ENCODE data around the gene HTT.

Gene HTT

GRCh38 chr4:3096202-3096601 is 21.7 kb downstream of the HTT start:
- no peak overlapping the region for H3K4me3 ChIP-seq (replicated peaks; ENCODE audit: low read depth, low read length)
- TF ChIP-seq, protein P1, sequence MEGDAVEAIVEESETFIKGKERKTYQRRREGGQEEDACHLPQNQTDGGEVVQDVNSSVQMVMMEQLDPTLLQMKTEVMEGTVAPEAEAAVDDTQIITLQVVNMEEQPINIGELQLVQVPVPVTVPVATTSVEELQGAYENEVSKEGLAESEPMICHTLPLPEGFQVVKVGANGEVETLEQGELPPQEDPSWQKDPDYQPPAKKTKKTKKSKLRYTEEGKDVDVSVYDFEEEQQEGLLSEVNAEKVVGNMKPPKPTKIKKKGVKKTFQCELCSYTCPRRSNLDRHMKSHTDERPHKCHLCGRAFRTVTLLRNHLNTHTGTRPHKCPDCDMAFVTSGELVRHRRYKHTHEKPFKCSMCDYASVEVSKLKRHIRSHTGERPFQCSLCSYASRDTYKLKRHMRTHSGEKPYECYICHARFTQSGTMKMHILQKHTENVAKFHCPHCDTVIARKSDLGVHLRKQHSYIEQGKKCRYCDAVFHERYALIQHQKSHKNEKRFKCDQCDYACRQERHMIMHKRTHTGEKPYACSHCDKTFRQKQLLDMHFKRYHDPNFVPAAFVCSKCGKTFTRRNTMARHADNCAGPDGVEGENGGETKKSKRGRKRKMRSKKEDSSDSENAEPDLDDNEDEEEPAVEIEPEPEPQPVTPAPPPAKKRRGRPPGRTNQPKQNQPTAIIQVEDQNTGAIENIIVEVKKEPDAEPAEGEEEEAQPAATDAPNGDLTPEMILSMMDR (IDR thresholded peaks at IDR 0.05; ENCODE audit: insufficient read depth, low read length, poor library complexity, severe bottlenecking) = no peak
- no peak for DNase-seq (ENCODE audit: extremely low read depth, insufficient read length)
- H3K36me3 ChIP-seq (ENCODE audit: control insufficient read depth, insufficient read depth, low read length) = peaks cover 12% of the 10 kb centered on the region
- no peaks in the 10 kb centered on the region for H3K27me3 ChIP-seq (replicated peaks; ENCODE audit: control insufficient read depth, insufficient read depth, low read length)

DNA sequence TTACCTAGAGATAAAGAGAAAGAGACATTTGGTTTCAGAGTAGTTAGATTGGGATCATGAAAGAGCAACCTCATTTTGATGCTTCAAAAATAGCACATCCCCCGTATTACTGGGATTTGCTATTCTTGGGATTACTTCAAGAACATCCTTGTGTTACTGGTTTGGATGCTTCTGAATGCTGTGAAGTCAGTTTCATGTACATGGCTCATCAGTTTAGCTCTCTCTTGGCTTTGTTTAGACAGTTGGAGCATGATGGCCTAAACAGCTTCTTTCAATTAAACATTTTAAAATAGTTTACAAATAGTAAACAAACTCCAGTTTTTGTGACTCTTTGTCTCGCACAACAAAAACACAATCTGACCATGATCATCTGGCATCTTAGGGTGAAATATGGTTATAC is 23.9 kb downstream of the HTT start:
- DNase-seq (ENCODE audit: extremely low read depth, insufficient read length) = no peak
- Histone ChIP-seq H3K4me3 (replicated peaks; ENCODE audit: low read depth, low read length) (no peak overlapping the region), H3K27me3 (replicated peaks; ENCODE audit: control insufficient read depth, insufficient read depth, low read length) (no peaks in the 10 kb centered on the region), H3K36me3 (ENCODE audit: control insufficient read depth, insufficient read depth, low read length) (peaks cover 19% of the 10 kb centered on the region)
- TF ChIP-seq, protein P1 (IDR thresholded peaks at IDR 0.05; ENCODE audit: insufficient read depth, low read length, poor library complexity, severe bottlenecking) = no peak

DNA sequence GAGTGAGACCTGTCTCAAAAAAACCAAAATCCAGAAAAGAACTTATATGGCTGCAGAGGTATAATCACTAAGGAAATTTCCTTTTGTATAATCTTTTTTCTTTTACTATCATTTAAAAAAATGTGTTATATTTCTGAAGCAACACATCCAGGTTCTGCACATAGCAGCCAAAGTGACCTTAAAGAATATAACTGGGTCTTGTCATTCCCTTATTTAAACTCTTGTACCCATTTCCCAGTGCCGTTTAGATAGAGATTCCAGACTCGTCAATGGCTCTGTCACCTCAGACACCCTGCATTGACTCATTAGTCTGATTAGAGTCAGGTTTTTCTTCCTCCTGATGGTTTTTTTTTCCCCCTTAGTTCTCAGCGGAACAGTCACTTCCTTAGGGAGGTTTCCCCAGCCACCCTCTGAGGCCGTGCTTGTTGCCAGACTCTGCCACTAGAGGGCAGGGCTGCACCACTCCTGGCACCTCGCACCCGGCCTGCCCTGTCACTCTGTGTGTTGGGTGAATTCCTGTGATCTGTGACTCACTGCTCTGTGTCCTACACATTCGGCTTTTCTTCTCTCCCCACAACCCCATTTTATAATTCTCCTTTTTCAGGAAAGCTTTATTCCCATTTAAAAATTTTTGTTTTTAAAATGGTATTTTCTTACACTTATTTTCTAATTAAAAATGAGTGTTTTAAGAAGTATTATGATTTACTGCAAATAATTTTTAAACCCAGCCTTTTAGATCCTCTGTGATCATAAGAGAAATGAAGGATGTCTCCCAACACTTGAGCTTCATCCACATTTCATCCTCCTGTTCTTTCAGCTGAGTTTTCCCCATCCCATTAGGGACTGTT is 32.1 kb downstream of the HTT start:
- DNase-seq (ENCODE audit: extremely low read depth, insufficient read length) = peak; percentile 82
- TF ChIP-seq, protein P1 (IDR thresholded peaks at IDR 0.05; ENCODE audit: insufficient read depth, low read length, poor library complexity, severe bottlenecking) = peak; percentile 98
- no peaks in the 10 kb centered on the region for H3K27me3 ChIP-seq (replicated peaks; ENCODE audit: control insufficient read depth, insufficient read depth, low read length)
- H3K4me3 ChIP-seq (replicated peaks; ENCODE audit: low read depth, low read length) = no peak overlapping the region
- H3K36me3 ChIP-seq (ENCODE audit: control insufficient read depth, insufficient read depth, low read length) = peaks cover 30% of the 10 kb centered on the region

DNA sequence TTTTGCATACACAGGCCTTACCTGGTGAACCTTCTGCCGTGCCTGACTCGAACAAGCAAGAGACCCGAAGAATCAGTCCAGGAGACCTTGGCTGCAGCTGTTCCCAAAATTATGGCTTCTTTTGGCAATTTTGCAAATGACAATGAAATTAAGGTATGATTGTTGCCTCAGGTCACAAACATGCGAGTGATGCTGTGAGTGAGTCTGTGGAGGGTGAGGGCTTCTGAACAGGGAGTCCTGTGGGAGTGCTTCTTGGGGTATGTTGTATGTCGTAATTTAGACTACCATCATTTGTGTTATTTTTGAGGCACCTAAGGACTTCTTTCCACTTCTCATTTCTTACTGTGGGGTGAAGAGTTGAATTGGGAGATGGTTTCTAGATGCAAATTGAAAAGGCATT is 32.8 kb downstream of the HTT start:
- DNase-seq (ENCODE audit: extremely low read depth, insufficient read length) = no peak
- H3K27me3 ChIP-seq (replicated peaks; ENCODE audit: control insufficient read depth, insufficient read depth, low read length) = no peaks in the 10 kb centered on the region
- TF ChIP-seq, protein P1 (IDR thresholded peaks at IDR 0.05; ENCODE audit: insufficient read depth, low read length, poor library complexity, severe bottlenecking) = no peak
- H3K4me3 ChIP-seq (replicated peaks; ENCODE audit: low read depth, low read length) = no peak overlapping the region
- peaks cover 28% of the 10 kb centered on the region for H3K36me3 ChIP-seq (ENCODE audit: control insufficient read depth, insufficient read depth, low read length)

DNA sequence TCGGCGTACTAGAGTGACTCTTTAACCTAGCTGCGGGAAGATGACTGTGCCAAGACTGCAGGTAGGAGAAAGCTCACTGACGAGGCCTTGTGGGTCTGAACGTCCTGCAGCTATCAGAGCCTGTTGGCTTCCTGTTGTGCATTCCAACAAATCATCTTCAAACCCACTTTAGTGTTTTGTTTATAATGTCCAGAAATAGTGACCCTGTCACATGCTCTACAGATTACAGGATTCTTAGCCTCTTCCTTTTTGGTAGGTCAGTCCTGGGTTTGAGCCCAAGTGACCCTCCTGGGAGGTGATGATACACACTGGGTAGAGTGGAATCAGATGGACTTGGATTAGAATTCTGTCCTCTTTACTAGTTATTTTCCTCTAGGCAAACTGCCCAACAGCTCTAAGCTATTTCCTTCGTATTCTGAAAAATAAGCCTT is 33.2 kb downstream of the HTT start:
- TF ChIP-seq, protein P1 (IDR thresholded peaks at IDR 0.05; ENCODE audit: insufficient read depth, low read length, poor library complexity, severe bottlenecking) = no peak
- peaks cover 30% of the 10 kb centered on the region for H3K36me3 ChIP-seq (ENCODE audit: control insufficient read depth, insufficient read depth, low read length)

More for the DNA sequence above, 33.2 kb downstream of the HTT start:
- Histone ChIP-seq H3K4me3 (replicated peaks; ENCODE audit: low read depth, low read length) (no peak overlapping the region), H3K27me3 (replicated peaks; ENCODE audit: control insufficient read depth, insufficient read depth, low read length) (no peaks in the 10 kb centered on the region)
- no peak for DNase-seq (ENCODE audit: extremely low read depth, insufficient read length)
